ENCODE results near the gene RPH3AL.
A peak's percentile ranks its signal among the peaks of the same experiment; 100 is the strongest.
"Not testable (repeated sequence)": the region's sequence is repeated elsewhere in the genome, so short reads cannot be mapped to it uniquely, and the experiment has no call there.

The RPH3AL gene

GRCh38 chr17:379531-380465 is 27.2 kb upstream of the RPH3AL start:
- DNase-seq, result peak in 1 of 56 donors; percentile 9

GRCh38 chr17:378068-378467 is 25.5 kb upstream of the RPH3AL start:
- DNase-seq, result no peak

- DNase-seq, result no peak
Measured at GRCh38 chr17:376936-377863, 24.6 kb upstream of the RPH3AL start.

GRCh38 chr17:373613-374230 is 21.1 kb upstream of the RPH3AL start:
- no peak for DNase-seq

- no peak for DNase-seq
Measured at GRCh38 chr17:372157-373152, 19.8 kb upstream of the RPH3AL start.

- no peak for DNase-seq
Measured at GRCh38 chr17:371583-371982, 19.0 kb upstream of the RPH3AL start.

- not testable (repeated sequence) for DNase-seq
Measured at GRCh38 chr17:367656-368055, 15.0 kb upstream of the RPH3AL start.

- DNase-seq, result not testable (repeated sequence)
Measured at GRCh38 chr17:366657-367615, 14.3 kb upstream of the RPH3AL start.

- DNase-seq, result no peak
Measured at GRCh38 chr17:364766-365165, 12.2 kb upstream of the RPH3AL start.

- no peak for DNase-seq
Measured at GRCh38 chr17:364308-364707, 11.7 kb upstream of the RPH3AL start.

- no peak for DNase-seq
Measured at GRCh38 chr17:362721-363120, 10.1 kb upstream of the RPH3AL start.

GRCh38 chr17:360092-360750 is 7.6 kb upstream of the RPH3AL start:
- no peak for DNase-seq

GRCh38 chr17:358491-359151 is 6.0 kb upstream of the RPH3AL start:
- DNase-seq, result no peak

GRCh38 chr17:357644-358043 is 5.0 kb upstream of the RPH3AL start:
- no peak for DNase-seq

GRCh38 chr17:356671-357434 is 4.2 kb upstream of the RPH3AL start:
- no peak for DNase-seq

- no peak for DNase-seq
Measured at GRCh38 chr17:354651-355556, 2.3 kb upstream of the RPH3AL start.
